PC-9 (cell line): ENCODE measurements around the gene DBN1. TPM values are rescaled to one million over a fixed set of nuclear protein-coding genes. Genes with fewer than 3 reads are reported as not detected.

Source experiments
- BruUV-seq: library from RNA; stranded (reverse); fragments of 400-500 nt; replicated peaks from 2 replicates; lab custom pipeline; 2021; lab: Mats Ljungman, UMichigan
- CTCF ChIA-PET: fragments of 300-600 bp; sonication (Branson Sonifier 250); formaldehyde crosslinking; loops from one replicate; lab custom pipeline; 2022; ENCODE audit warnings: antibody characterized with exemption; lab: Charles Lee
- POLR2A ChIA-PET: fragments of 300-600 bp; sonication (Branson Sonifier 250); formaldehyde crosslinking; loops from one replicate; lab custom pipeline; 2022; ENCODE audit warnings: antibody characterized with exemption; ENCODE audit not compliant: unreplicated experiment; lab: Charles Lee
- DNase-seq, 2 experiments: peaks; one replicate each; pipeline versions ENCODE4 v3.0.0 to v3.0.0-alpha.2; 2015 to 2022; ENCODE audit warnings: mixed read lengths in 1 of 2
- H2AFZ ChIP-seq: fragments of 200-600 bp; sonication (generic); 2 replicates; pipeline ENCODE4 v1.8.1; 2017; ENCODE audit warnings: antibody characterized with exemption
- H3F3A ChIP-seq: fragments of 200-600 bp; sonication (generic); 2 replicates; pipeline ENCODE4 v1.8.1; 2017; ENCODE audit warnings: antibody characterized with exemption, mild to moderate bottlenecking, low read depth; ENCODE audit not compliant: insufficient read depth
- H3K27ac ChIP-seq: fragments of 200-600 bp; sonication (generic); 2 replicates; pipeline ENCODE4 v1.6.1; 2016; ENCODE audit warnings: mixed run types
- H3K27me3 ChIP-seq: fragments of 200-600 bp; sonication (generic); 2 replicates; pipeline ENCODE4 v1.6.1; 2016; ENCODE audit warnings: low read depth, mixed run types; ENCODE audit not compliant: insufficient read depth
- H3K36me3 ChIP-seq: fragments of 200-600 bp; sonication (generic); 2 replicates; pipeline ENCODE4 v1.6.1; 2016; ENCODE audit warnings: low read depth, mixed run types
- H3K4me1 ChIP-seq: fragments of 200-600 bp; sonication (generic); replicated peaks from 2 replicates; pipeline ENCODE4 v1.6.1; 2016; ENCODE audit warnings: mixed run types; ENCODE audit not compliant: insufficient read depth
- H3K4me2 ChIP-seq: fragments of 200-600 bp; sonication (generic); 2 replicates; pipeline ENCODE4 v1.6.1; 2017; ENCODE audit warnings: mixed run types
- H3K4me3 ChIP-seq: fragments of 200-600 bp; sonication (generic); 2 replicates; pipeline ENCODE4 v1.6.1; 2016; ENCODE audit warnings: mixed run types
- H3K79me2 ChIP-seq: fragments of 200-600 bp; sonication (generic); 2 replicates; pipeline ENCODE4 v1.6.1; 2017; ENCODE audit warnings: low read depth, mixed run types
- H3K9me2 ChIP-seq: fragments of 200-600 bp; sonication (generic); 2 replicates; pipeline ENCODE4 v1.8.1; 2017; ENCODE audit warnings: mild to moderate bottlenecking; ENCODE audit not compliant: insufficient read depth
- H3K9me3 ChIP-seq: fragments of 200-600 bp; sonication (generic); 2 replicates; pipeline ENCODE4 v1.8.1; 2016; ENCODE audit warnings: low read depth; ENCODE audit not compliant: insufficient read depth
- H4K20me1 ChIP-seq: fragments of 200-600 bp; sonication (generic); 2 replicates; pipeline ENCODE4 v1.8.1; 2017; ENCODE audit not compliant: insufficient read depth
- CTCF ChIP-seq: fragments of 200-600 bp; sonication (generic); conservative IDR thresholded peaks from 2 replicates; pipeline ENCODE4 v1.6.1; 2017; ENCODE audit warnings: mixed run types, antibody characterized with exemption, mild to moderate bottlenecking, moderate library complexity
- EZH2 ChIP-seq: fragments of 200-600 bp; sonication (generic); IDR thresholded peaks from 2 replicates; pipeline ENCODE4 v1.8.0; 2017; ENCODE audit warnings: antibody characterized with exemption, low read depth
- intact Hi-C: fragments of 100-400 bp; cut with micrococcal nuclease; formaldehyde crosslinking; loops from one replicate; pipeline ENCODE4 v1.10.0; 2022; ENCODE audit not compliant: unreplicated experiment
- total RNA-seq: library from RNA; stranded (reverse); gene quantifications from 2 replicates; pipeline ENCODE4 v1.2.3, GENCODE V29; 2021

Gene DBN1
- total RNA-seq, 1 experiment from 2014 or later, result 144 TPM

- intact Hi-C loops, result loop anchor here (1.0 to 2.0 kb wide), 6 partner anchors 28 to 340 kb away; partner anchors contain the start of gene GRK6
- no TSS peak for BruUV-seq
- H4K20me1 ChIP-seq, result peaks cover 27% of the 10 kb centered on the region
These were observed 18.9 kb downstream of the DBN1 start for GRCh38 chr5:177454397-177455035.

GRCh38 chr5:177453852-177454396 is 19.5 kb downstream of the DBN1 start:
- peaks cover 27% of the 10 kb centered on the region for H4K20me1 ChIP-seq
- H3K79me2 ChIP-seq, result peaks cover 15% of the 10 kb centered on the region; the same call in 1 of the 2 replicates
- no peaks in the 10 kb centered on the region for H3K27me3 ChIP-seq
- peak overlapping the region; percentile 77; the same call in 1 of the 2 replicates for H3K4me3 ChIP-seq
- no peak overlapping the region for H2AFZ ChIP-seq
- no peak overlapping the region for H3K27ac ChIP-seq
- peaks cover 28% of the 10 kb centered on the region; the same call in 1 of the 2 replicates for H3F3A ChIP-seq
- peak overlapping the region; percentile 98 for H3K4me2 ChIP-seq
- peaks cover 5% of the 10 kb centered on the region; the same call in 1 of the 2 replicates for H3K36me3 ChIP-seq
- intact Hi-C loops, result loop anchor here (1.0 to 2.0 kb wide), 4 partner anchors 27 to 136 kb away; partner anchors contain the start of gene GRK6
- no peak for DNase-seq
- no peaks in the 10 kb centered on the region for H3K9me2 ChIP-seq
- TF ChIP-seq CTCF (no peak), EZH2 (no peak)
- ChIA-PET CTCF (interaction anchor here (1.0 to 1.7 kb wide), 3 partner anchors 20 to 144 kb away, joined by 3 to 6 read pairs (median 4); no protein-coding TSS in a partner anchor), POLR2A (interaction anchor here (0.7 kb wide), 1 partner anchor 49 kb away, joined by 3 read pairs; no protein-coding TSS in a partner anchor)
- H3K4me1 ChIP-seq, result peaks cover 10% of the 10 kb centered on the region
- no TSS peak for BruUV-seq
- H3K9me3 ChIP-seq, result no peaks in the 10 kb centered on the region

More at GRCh38 chr5:177454397-177455035, 18.9 kb downstream of the DBN1 start:
- Histone ChIP-seq H3K9me3 (no peaks in the 10 kb centered on the region), H3F3A (peaks cover 22% of the 10 kb centered on the region; the same call in 1 of the 2 replicates), H3K27ac (0 out of 2 replicates have a peak overlapping the region, but pooled peaks have one; percentile 26), H3K4me2 (peak overlapping the region; percentile 98), H3K4me3 (peak overlapping the region; percentile 77), H3K9me2 (no peaks in the 10 kb centered on the region), H3K4me1 (0 out of 2 replicates have a peak, but pooled peaks cover 5% of the 10 kb centered on the region), H3K36me3 (peaks cover 5% of the 10 kb centered on the region; the same call in 1 of the 2 replicates), H2AFZ (peak overlapping the region; percentile 80), H3K79me2 (peaks cover 9% of the 10 kb centered on the region; the same call in 1 of the 2 replicates), H3K27me3 (no peaks in the 10 kb centered on the region)
- peak; percentile 71 to 96 for DNase-seq
- POLR2A ChIA-PET, result interaction anchor here (0.7 kb wide), 2 partner anchors 41 to 50 kb away, joined by 3 read pairs; no protein-coding TSS in a partner anchor
- no peak for TF ChIP-seq EZH2
- TF ChIP-seq CTCF, result peak; percentile 82
- CTCF ChIA-PET, result interaction anchor here (0.5 to 2.1 kb wide), 10 partner anchors 20 to 574 kb away, joined by 3 to 9 read pairs (median 4); partner anchors contain the start of gene GRK6
